WTC11 (cell line): ENCODE data around the gene ACBD6.
"Not testable (repeated sequence)": the region's sequence is repeated elsewhere in the genome, so short reads cannot be mapped to it uniquely, and the experiment has no call there.

ENCODE experiments used
- CTCF ChIP-seq: fragments of 200-600 bp; IDR thresholded peaks from 2 replicates; pipeline ENCODE4 v1.8.0; 2022; ENCODE audit warnings: antibody characterized with exemption
- SP1 ChIP-seq: sonication (generic); formaldehyde crosslinking; conservative IDR thresholded peaks from 2 replicates; pipeline ENCODE4 v1.8.1; 2022; ENCODE audit warnings: missing genetic modification reagents
- TF ChIP-seq, protein P1 (sequence below): sonication (generic); formaldehyde crosslinking; conservative IDR thresholded peaks from 2 replicates; pipeline ENCODE4 v1.8.1; 2023; ENCODE audit warnings: mild to moderate bottlenecking, low read depth, missing genetic modification reagents, moderate library complexity

GRCh38 chr1:180461682-180462081 lies 40.7 kb downstream of the ACBD6 start:
- TF ChIP-seq SP1, CTCF: not testable (repeated sequence)
- TF ChIP-seq, protein P1, sequence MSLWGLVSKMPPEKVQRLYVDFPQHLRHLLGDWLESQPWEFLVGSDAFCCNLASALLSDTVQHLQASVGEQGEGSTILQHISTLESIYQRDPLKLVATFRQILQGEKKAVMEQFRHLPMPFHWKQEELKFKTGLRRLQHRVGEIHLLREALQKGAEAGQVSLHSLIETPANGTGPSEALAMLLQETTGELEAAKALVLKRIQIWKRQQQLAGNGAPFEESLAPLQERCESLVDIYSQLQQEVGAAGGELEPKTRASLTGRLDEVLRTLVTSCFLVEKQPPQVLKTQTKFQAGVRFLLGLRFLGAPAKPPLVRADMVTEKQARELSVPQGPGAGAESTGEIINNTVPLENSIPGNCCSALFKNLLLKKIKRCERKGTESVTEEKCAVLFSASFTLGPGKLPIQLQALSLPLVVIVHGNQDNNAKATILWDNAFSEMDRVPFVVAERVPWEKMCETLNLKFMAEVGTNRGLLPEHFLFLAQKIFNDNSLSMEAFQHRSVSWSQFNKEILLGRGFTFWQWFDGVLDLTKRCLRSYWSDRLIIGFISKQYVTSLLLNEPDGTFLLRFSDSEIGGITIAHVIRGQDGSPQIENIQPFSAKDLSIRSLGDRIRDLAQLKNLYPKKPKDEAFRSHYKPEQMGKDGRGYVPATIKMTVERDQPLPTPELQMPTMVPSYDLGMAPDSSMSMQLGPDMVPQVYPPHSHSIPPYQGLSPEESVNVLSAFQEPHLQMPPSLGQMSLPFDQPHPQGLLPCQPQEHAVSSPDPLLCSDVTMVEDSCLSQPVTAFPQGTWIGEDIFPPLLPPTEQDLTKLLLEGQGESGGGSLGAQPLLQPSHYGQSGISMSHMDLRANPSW (CRISPR knock-in tag): not testable (repeated sequence)
